Measurements from ENCODE around the gene SETD2. TPM values are rescaled to one million over a fixed set of nuclear protein-coding genes. Genes with fewer than 3 reads are reported as not detected.
A peak's percentile ranks its signal among the peaks of the same experiment; 100 is the strongest.

SETD2 gene
- polyA plus RNA-seq, 3 donors: 60.9 to 73.5 (median 63.5) TPM

DNA sequence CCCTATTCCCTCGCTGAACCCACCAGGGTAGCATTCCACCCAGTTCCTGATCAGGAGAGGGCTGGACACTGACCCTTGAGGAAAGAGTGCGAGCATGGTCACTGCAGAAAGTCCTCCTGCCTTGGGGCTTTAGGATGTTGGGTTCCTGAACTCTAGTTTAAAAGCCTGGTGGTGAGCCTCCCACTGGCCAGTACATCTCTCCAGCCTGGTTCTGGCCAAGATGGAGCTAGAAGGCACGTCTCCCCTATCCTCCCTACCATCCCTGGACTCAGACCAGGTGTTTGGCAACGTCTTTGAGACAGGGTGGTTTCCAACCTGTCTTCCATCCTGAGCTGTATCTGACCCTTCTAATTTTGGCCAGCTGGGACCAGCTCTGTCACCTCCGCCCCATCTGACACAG is 153.0 kb downstream of the SETD2 start:
- no peak for DNase-seq

DNA sequence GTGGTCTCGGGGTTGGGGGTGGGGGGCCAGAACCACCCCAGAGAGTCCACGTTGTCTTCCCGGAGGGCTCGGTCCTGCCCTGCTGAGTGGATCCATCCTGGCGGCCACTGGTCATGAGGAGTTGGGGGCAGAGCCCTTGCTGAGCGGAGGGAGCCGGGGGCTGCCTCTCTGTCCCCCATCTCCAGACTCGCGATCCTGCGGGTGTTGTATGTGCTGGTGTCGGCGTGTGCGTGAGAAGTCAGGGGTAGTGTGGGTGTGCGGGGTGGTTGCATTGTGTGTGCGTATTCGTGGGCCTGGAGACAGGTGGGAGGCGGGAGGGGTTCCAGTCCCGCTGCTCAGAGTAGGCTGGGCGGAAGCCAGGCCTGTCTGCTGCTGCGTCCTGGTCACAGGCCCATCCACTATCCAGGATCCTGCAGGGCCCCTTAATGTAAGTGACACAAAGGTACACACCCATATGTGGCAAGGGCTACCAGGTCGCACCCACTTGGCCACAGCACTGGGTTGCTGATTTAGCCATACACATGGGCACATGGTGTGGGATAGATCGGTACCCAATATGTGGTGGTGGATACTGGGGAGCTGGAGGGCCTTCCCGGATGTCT is 153.7 kb downstream of the SETD2 start:
- DNase-seq: no peak

DNA sequence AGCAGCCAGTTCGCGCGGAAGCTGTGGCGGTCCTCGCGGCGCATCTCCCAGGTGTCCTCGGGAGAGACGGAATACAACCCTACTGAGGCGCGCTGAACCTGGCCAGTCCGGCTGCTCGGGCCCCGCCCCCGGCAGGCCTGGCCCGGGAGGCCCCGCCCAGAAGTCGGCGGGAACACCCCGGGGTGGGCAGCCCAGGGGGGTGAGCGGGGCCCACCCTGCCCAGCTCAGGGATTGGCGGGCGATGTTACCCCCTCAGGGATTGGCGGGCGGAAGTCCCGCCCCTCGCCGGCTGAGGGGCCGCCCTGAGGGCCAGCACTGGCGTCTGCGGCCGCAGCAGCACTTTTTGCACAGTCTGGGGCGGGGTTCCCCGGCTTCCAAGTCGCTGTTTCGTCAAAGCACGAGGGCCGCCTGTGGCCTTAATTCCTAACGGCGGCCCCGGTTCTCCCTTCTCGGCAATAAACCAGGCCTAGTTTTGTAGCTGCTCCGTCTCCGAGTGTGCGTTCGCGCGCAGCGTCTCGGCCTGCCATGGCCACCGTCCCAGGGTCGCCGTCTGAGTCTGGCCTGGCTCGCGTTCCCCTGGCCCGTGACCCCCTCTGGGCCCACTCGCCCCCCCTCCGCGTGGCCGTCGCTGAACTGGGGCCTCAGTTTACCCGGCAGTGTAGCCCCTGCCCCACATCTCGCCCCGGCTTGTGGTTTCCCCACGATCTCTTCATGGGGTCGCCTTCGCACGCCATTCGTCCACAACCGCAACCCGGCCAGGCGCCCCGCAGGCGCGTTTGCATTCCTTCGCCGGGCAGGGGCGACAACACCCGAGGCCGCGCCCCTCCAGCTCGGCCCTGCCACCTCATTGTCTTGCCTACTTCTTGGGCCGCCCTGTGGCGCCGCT is 154.4 kb downstream of the SETD2 start:
- peak; percentile 93 for DNase-seq

DNA sequence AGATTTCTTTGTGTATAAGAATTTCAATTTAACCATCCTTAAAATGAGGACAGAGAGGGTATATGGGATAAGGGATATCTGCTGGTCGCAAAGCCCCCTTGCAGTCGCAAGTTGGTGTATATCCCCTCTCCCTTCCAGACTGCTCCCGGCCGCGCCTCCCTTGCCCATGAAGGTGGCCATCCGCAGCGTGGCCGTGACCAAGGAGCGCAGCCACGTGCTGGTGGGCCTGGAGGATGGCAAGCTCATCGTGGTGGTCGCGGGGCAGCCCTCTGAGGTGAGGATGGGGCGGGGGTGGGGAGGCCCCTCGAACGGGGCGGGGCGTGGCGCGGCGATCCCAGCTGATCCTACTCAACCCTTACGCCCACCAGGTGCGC is 155.1 kb downstream of the SETD2 start:
- DNase-seq: no peak

DNA sequence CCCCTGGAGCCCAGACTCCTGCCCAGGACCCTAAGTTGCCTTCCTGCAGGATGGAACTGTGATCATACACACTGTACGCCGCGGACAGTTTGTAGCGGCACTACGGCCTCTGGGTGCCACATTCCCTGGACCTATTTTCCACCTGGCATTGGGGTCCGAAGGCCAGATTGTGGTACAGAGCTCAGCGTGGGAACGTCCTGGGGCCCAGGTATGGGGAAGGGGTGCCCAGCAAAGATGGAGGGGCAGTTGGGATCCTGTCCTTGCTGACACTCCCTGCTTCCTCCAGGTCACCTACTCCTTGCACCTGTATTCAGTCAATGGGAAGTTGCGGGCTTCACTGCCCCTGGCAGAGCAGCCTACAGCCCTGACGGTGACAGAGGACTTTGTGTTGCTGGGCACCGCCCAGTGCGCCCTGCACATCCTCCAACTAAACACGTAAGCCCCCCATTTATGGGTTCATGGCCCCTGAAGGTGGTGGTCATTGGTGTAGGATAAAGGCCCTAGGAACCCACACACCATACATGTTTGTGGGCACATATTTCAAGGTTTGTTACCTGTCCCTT is 155.6 kb downstream of the SETD2 start:
- DNase-seq: no peak

DNA sequence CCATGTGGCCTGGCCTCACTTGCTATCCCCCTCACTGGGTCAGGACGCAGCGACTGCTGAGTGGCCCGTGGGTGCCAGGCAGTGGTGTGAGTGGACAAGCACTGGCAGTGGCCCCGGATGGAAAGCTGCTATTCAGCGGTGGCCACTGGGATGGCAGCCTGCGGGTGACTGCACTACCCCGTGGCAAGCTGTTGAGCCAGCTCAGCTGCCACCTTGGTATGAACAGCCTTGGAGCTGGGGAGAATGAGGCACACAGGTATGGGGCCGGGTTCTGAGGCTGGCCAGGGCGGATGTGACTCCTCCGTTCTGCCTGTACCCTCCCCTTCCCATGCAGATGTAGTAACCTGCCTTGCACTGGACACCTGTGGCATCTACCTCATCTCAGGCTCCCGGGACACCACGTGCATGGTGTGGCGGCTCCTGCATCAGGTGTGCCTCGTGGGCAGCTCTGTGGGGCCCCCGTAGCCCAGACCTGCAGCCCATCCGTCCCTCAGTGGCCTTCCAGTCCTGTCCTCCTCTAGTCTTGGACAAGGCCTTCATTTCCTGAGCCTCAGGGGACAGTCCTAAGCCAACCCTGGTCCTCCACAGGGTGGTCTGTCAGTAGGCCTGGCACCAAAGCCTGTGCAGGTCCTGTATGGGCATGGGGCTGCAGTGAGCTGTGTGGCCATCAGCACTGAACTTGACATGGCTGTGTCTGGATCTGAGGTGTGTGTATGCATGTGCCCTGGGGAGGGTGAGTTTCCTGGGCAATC is 156.3 kb downstream of the SETD2 start:
- DNase-seq: no peak

DNA sequence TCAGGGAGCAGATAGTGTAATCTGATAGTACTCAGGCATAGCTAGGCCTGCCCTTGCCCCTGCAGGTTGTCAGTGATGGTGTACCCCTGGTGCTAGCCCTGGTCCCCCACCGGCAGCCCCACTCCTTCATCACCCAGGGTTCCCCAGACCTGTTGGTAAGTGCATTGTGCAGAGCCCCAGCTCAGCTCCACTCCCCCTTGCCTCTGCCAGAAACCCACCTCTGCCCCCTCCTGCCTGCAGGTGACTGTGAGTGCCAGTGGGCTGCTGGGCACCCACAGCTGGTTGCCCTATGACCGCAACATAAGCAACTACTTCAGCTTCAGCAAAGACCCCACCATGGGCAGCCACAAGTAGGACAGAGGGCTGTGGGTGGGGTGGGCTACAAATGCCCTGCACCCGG is 156.9 kb downstream of the SETD2 start:
- no peak for DNase-seq

DNA sequence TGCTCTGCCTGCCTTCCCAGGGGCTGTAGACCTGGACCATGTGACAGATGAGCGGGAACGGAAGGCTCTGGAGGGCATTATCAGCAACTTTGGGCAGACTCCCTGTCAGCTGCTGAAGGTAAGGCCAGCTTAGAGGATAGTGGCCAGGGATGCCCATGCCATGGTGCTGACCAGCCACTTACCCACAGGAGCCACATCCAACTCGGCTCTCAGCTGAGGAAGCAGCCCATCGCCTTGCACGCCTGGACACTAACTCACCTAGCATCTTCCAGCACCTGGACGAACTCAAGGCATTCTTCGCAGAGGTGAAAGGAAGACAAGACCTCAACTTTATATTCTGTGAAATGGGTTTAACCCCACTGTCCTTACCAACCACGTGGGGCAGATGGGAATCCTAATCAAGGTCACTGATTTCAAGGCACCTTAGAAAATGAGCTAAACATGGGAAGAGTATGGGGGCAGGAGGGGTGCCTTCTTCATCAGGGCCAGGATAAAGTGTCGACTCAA is 157.7 kb downstream of the SETD2 start:
- DNase-seq: no peak

DNA sequence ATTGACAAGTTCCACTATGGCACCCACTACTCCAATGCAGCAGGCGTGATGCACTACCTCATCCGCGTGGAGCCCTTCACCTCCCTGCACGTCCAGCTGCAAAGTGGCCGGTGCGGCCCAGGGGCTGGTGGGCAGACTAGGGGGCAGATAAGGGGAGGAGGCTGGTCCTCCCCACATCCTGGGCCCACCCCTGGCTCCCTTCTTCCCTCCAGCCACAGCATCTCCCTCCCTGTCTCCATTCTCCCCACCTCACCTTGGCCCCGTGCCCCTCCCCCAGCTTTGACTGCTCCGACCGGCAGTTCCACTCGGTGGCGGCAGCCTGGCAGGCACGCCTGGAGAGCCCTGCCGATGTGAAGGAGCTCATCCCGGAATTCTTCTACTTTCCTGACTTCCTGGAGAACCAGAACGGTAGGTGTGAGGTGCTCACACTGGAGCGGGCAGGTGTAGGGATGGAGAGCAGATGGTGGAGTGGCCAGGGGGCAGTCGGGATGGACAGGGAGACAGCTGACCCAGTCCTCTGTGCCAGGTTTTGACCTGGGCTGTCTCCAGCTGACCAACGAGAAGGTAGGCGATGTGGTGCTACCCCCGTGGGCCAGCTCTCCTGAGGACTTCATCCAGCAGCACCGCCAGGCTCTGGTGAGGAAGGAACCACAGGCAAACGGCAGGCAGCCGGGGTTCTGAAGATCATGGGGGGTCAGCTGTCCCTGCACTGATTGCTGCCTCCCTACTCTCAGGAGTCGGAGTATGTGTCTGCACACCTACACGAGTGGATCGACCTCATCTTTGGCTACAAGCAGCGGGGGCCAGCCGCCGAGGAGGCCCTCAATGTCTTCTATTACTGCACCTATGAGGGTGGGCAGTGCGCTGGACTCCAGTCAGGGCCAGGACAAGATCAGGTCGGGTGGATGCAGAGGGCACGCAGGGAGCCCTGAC is 158.4 kb downstream of the SETD2 start:
- DNase-seq: no peak

DNA sequence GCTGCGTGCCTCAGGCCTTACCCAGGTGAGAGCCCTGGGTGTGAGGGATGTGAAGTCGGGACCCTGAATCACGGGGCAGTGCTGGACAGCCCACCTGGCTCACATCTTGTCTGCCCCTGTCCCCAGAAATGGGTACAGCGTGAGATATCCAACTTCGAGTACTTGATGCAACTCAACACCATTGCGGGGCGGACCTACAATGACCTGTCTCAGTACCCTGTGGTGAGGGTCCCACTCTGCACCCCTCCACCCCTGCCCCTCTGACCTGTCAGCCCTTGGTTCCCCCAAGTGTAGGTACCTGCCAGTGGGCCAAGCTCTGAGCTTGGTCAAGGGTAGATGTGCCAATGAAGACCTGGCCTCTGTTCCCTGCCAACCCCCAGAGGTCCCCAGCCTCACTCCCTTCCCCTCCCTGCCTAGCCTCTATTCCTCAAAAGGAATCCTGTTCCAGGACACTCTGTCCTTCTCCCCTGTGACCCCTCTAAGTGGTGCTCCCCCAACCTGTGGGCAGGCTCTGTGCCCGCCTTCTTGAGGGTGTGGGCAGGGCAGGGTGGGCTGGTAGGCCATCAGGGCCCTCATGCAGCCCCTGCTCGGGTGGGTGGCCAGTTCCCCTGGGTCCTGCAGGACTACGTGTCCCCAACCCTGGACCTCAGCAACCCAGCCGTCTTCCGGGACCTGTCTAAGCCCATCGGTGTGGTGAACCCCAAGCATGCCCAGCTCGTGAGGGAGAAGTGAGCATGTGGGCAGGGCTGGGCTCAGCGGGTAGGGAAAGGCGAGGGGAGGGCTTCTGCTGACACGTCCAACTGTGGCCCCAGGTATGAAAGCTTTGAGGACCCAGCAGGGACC is 159.3 kb downstream of the SETD2 start:
- no peak for DNase-seq

DNA sequence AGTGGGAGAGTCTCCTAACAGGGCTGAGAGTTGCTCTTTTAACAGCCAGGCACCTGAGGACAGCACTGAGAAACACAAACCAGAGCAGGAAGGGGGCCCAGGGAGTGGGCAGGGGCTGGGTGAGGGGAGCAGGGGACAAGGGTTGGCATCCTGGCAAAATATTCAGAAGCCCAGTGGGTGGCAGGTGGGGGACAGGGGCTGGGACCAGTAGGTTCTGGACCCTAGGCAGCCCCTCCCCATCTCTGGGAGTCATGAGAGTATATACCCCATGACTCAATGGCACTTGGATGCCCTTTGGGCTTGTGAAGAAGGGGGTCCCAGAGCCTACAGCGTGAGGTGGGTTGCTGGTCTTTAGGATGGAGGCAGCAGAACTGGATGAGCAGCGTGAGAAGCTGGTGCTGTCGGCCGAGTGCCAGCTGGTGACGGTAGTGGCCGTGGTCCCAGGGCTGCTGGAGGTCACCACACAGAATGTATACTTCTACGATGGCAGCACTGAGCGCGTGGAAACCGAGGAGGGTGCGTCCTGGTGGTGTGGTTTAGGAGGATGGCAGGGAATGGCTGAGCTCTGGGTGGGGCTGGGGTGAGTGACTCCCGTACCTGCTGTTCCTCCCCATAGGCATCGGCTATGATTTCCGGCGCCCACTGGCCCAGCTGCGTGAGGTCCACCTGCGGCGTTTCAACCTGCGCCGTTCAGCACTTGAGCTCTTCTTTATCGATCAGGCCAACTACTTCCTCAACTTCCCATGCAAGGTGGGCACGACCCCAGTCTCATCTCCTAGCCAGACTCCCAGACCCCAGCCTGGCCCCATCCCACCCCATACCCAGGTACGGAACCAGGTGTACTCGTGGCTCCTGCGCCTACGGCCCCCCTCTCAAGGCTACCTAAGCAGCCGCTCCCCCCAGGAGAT is 160.2 kb downstream of the SETD2 start:
- no peak for DNase-seq

DNA sequence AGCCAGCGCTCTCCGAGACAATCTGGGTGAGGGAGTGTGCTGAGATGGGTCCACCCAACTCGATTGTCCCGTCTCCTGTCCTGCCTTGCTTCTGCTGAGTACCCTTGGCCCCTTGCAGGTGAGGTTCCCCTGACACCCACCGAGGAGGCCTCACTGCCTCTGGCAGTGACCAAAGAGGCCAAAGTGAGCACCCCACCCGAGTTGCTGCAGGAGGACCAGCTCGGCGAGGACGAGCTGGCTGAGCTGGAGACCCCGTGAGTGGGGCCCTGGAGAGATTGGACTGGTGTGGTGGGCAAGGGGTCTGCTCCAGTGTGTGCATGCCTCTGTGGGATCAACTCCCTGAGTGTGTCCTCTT is 160.9 kb downstream of the SETD2 start:
- DNase-seq: no peak

DNA sequence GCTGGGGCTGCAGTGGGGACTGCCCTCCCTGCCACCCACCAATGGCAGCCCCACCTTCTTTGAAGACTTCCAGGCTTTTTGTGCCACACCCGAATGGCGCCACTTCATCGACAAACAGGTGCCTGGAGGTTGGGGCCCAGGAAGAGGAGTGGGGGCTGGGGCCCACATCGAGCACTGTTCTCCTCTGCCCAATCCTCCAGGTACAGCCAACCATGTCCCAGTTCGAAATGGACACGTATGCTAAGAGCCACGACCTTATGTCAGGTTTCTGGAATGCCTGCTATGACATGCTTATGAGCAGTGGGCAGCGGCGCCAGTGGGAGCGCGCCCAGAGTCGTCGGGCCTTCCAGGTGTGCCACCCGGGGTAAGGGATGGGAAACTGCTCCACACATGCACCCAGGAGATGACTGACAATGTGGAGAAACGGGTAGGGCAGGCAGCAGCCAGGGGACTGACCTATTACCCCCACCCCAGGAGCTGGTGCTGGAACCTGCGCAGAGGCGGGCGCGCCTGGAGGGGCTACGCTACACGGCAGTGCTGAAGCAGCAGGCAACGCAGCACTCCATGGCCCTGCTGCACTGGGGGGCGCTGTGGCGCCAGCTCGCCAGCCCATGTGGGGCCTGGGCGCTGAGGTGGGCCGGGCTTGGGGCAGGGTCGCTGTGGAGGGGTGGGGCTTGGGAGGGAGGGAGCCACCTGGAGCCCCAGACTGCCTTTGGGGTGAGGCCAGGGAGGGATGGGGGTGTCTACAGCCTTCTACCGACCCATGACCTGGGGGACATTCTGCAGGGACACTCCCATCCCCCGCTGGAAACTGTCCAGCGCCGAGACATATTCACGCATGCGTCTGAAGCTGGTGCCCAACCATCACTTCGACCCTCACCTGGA is 161.5 kb downstream of the SETD2 start:
- no peak for DNase-seq

DNA sequence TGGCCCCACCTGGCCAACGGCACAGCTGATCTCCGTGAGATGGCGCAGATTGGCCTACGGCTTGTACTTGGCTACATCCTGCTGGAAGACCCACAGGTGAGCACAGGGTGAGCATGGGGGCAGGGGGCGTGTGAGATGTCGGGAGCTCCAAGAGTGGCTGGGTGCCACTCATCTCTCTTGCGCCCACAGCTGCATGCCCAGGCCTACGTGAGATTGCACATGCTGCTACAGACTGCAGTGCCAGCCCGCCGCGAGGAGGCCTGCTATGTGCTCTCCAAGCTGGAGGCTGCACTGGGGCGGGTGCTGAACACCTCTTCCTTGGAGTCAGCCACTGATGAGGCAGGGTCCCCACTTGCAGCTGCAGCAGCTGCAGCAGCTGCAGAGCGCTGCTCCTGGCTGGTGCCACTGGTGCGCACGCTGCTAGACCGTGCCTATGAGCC is 162.2 kb downstream of the SETD2 start:
- no peak for DNase-seq

DNA sequence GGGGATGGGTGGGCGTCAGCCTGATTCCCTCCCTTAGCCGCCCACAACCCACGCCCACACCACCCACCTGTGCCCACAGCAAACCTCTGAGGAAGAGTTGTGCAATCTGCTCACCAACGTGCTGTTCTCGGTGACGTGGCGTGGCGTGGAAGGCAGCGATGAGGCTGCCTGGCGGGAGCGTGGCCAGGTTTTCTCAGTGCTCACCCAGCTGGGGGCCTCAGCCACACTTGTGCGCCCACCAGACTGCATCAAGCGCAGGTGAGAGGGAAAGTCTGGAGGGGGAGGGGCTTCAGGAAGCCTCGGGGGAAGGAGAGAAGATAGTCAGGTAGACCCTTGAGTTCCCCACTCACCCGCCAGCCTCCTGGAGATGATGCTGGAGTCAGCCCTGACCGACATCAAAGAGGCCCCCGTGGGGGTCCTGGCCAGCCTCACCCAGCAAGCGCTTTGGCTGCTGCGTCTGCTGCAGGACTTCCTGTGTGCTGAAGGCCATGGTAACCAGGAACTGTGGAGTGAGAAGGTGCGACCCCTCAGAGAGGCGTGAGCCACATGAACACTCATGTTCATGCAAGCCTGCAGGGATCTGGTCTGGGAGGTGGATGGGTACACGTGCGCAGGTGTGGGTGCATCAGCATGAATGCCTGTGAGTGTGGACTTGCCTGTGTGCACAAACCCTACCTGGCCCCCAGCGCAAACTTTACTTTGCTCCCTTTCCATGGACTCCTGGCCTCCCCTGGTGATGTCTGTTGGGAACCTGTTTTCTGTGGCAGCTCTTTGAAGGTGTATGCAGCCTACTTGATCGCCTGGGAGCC is 162.8 kb downstream of the SETD2 start:
- no peak for DNase-seq

DNA sequence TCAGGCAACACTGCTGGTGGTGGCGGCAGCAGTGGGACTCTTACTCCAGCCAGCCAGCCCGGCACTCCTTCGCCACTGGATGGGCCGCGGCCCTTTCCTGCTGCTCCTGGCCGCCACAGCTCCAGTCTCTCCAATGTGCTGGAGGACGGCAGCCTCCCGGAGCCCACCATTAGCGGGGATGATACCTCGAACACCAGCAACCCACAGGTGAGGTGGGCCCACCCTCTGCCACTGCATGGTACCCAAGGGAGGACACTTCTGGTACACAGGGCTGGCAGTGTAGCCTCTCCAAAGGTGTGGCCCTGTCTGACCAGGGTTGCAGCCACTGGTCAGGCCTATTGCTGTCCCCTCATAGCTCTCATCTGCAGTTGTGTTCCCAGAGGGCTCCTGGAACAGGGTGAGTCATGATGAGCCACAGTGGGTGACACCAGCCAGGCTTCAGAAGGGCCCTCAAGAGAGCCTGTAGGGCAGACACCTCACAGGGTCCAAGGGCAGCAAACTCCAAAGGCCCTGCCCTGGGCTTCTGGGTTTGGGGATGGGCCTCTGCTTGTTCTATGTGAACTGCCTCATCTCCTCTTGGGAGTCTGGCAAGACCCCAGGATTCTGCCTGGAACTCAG is 163.6 kb downstream of the SETD2 start:
- no peak for DNase-seq
